Skeletal muscle tissue (tissue), 4 donors: ENCODE results near the gene TMEM235. TPM values are rescaled to one million over a fixed set of nuclear protein-coding genes. Genes with fewer than 3 reads are reported as not detected.
"Not testable (repeated sequence)": the region's sequence is repeated elsewhere in the genome, so short reads cannot be mapped to it uniquely, and the experiment has no call there.

Source experiments
- H3K27ac ChIP-seq: one replicate; pipeline ENCODE4 v1.7.0; 2013; ENCODE audit warnings: mild to moderate bottlenecking, low read depth, low read length, inconsistent platforms
- H3K27me3 ChIP-seq, 3 donors: one replicate each; pipeline ENCODE4 v1.7.0; 2013; ENCODE audit warnings: low read length in 3 of 3; ENCODE audit not compliant: control insufficient read depth in 3 of 3, insufficient read depth in 3 of 3
- H3K36me3 ChIP-seq, 3 donors: one replicate each; pipeline ENCODE4 v1.7.0; 2013; ENCODE audit warnings: low read length in 3 of 3; ENCODE audit not compliant: control insufficient read depth in 3 of 3, insufficient read depth in 3 of 3
- H3K4me1 ChIP-seq, 3 donors: one replicate each; pipeline ENCODE4 v1.7.0; 2013; ENCODE audit warnings: low read length in 3 of 3, mild to moderate bottlenecking in 3 of 3; ENCODE audit not compliant: control insufficient read depth in 3 of 3, insufficient read depth in 3 of 3
- H3K4me3 ChIP-seq, 3 donors: one replicate each; pipeline ENCODE4 v1.7.0; 2013; ENCODE audit warnings: low read length in 3 of 3
- H3K9ac ChIP-seq, 3 donors: one replicate each; pipeline ENCODE4 v1.7.0; 2013; ENCODE audit warnings: low read length in 3 of 3, mild to moderate bottlenecking in 3 of 3, moderate library complexity in 2 of 3, low read depth in 1 of 3
- H3K9me3 ChIP-seq, 3 donors: one replicate each; pipeline ENCODE4 v1.7.0; 2013; ENCODE audit warnings: low read length in 3 of 3; ENCODE audit not compliant: control insufficient read depth in 3 of 3
- total RNA-seq: library from RNA; depleted of rRNA; stranded (reverse); fragments of >200 nt; gene quantifications from one replicate; pipeline ENCODE4 v1.2.3, GENCODE V29; 2014
- donor health status: Osteomylitis.

Gene TMEM235
- total RNA-seq, 1 donor from 2014 or later = not detected

DNA sequence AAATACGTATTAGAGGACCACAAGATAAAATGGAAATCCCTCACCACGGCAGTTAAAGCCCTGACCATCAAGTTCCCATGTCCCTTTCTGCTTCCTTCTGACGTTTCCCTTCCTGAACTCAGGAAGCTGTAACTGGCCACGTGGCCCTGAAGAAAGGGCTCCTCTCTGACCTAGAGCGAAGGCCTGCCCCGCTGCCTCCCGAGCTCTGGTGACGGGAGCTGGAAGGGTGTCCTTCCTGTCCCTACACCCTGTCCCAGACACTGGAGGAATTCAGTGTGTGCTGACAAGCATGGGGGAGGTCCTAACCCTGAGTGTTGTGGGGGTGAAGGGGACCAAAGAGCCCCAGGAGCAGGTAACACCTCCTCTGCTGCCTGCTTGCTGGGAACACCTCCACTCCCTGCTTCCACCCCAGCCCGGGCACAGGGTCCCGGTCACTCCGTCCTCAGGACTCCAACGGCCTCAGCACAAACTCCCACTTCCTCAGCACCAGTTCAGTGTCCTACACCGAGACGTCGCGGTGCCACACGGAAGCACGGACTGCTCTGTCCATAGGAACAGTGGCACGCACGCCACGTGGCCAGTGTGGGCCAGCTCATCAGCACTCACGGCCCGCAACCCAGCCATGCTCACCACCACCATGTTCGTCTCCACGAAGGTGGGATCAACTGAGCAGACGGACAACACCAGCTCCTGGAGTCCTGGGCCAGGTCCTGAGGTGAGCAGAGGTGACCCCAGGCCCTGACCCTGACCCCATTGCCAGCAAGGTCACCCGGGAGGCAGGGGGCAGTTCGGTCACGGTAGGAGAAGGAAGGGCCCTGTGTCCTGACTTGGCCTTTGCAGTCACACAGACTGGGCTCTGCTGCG, 16.9 kb downstream of the TMEM235 start:
- Histone ChIP-seq H3K4me1 (peaks cover 9 to 20% (median 12%) of the 10 kb centered on the region in 3 donors), H3K36me3 (no peaks in the 10 kb centered on the region), H3K4me3 (peak overlapping the region in 1 of 3 donors; percentile 23), H3K9ac (no peak overlapping the region), H3K9me3 (no peaks in the 10 kb centered on the region), H3K27me3 (peaks cover 0 to 3% (median 0%) of the 10 kb centered on the region in 3 donors), H3K27ac (peak overlapping the region; percentile 25)

DNA sequence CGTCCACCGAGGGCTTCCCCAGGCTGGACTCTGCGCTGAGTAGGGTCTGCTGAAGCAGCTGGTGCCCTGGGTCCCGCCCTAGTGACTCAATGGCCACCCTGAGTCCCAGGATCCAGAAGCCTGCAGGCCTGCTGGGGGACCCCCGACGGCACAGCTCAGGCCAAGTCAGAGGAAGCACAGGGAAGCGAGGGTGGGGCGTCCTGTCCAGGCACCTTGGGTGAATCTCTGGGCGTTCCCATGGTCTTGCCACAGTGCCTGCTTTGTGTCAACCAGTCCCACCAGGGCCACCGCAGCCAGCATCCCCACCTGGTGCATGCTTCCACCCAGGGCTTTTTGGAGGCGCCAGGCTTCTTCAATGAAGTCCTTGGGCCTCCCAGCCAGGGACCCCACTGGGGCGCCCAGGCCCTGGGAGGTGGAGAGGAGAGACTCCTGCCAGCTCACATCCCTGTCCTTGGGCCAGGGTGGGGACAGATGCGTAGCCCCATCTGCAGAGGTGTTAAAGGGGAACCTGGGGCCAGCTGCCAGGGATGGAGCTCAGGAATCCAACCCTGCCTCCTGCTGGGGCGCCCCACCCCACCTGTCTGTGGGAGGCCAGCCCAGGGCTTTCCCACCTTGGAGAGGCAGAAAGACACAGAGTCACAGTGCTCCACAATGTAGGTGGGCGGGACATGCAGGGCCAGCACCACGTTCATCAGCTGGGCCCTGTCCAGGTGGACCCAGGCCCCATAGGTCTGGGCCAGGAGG, 17.8 kb downstream of the TMEM235 start:
- Histone ChIP-seq H3K36me3 (no peaks in the 10 kb centered on the region), H3K27ac (no peak overlapping the region), H3K4me1 (peaks cover 14 to 25% (median 15%) of the 10 kb centered on the region in 3 donors), H3K4me3 (no peak overlapping the region), H3K9ac (no peak overlapping the region), H3K27me3 (peaks cover 0 to 3% (median 0%) of the 10 kb centered on the region in 3 donors), H3K9me3 (no peaks in the 10 kb centered on the region)

DNA sequence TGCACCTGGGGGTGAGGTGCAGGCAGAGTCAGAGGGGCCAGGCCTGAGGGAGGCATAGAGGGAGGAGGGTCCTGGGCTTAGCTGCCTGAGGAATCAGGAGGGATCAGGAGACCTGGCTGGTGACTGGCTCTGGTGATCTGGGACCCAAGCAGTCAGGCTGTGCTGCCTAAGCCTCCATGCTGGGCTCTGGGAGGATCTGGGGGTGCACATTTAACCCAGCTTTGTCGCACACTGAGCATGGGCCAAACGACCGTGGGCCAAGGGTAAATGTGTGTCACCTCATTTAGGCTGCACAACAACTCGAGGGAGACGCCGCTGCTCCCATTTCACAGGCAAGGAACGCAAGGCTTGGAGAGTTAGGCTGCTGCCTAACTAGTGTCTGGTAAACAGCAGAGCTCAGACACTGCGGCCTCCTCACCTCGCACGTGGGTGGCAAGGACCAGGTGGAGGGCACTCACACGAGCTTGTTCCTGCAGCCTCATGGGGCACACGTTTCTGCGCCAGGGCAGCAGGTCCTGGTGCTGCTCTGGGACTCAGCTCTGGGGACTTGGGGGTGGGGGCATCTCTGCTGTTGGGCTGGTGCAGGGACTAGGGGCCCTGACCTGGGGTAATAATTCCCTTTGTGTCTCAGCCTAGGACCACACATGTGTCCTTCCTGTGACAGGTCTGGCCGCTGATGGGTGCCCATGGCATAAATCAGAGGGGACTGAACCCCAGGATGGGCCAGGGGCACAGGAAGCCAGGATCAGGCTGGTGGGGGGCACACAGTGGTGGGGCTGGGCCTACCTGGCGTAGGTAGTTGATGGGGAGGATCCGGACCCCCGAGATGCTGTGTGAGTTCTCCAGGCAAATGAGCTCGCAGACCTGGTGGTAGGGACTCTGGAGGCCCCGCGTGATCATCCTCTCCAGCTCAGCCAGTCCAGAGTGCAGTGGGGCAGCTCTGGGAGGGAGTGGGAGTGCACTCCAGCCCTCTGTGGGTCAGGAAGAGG, 18.7 kb downstream of the TMEM235 start:
- H3K27me3 ChIP-seq = peaks cover 0 to 3% (median 0%) of the 10 kb centered on the region in 3 donors
- H3K4me3 ChIP-seq = no peak overlapping the region
- peaks cover 14 to 25% (median 15%) of the 10 kb centered on the region in 3 donors for H3K4me1 ChIP-seq
- no peak overlapping the region for H3K9ac ChIP-seq
- no peaks in the 10 kb centered on the region for H3K36me3 ChIP-seq
- no peaks in the 10 kb centered on the region for H3K9me3 ChIP-seq
- H3K27ac ChIP-seq = no peak overlapping the region

DNA sequence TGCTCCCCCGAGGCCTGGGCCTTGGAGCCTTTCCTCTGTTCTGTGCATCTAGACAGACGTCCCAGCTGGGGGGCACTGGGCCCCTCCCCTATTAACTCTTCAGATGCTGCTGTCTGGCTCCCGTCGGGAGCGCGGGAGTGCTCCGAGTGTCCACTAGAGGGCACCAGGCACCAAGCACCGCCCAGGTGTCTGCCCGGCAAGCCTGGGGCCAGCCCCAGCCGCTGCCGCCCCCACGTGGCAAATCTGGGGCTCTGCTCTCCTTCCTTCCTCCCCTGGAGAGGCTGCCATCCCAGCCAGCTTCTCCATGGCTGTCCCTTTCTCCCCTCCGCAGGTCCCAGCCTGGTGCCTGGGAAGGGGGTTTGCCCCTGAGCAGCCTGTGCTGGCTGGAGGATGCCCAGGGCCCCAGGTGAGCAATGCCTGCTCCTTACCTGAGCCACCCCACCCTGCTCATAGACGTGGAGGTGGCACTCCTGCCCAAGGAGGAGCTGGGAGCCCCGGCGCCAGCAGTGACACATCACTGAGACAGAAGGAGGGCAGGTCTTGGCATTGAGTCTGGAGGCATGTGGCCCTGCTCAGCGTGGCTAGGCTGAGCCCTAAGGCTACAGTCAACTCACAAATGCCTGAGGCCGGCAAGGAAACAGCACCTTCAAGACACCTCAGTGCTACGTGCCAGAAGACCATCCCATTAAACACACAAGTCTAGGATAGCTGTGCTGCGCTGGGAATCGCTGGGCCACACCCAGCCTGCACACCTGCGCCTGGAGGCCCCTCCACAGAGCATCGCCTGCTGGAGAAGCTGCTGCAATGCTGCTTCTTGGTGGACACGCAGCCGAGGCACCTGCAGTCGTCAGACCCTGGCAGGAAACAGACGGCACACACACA, 19.7 kb downstream of the TMEM235 start:
- Histone ChIP-seq H3K27me3 (peaks cover 0 to 3% (median 0%) of the 10 kb centered on the region in 3 donors), H3K4me1 (peaks cover 14 to 25% (median 18%) of the 10 kb centered on the region in 3 donors), H3K9ac (peak overlapping the region in 2 of 3 donors; percentile 43 to 57), H3K9me3 (no peaks in the 10 kb centered on the region), H3K4me3 (peak overlapping the region in 1 of 3 donors; percentile 26), H3K27ac (no peak overlapping the region), H3K36me3 (no peaks in the 10 kb centered on the region)

DNA sequence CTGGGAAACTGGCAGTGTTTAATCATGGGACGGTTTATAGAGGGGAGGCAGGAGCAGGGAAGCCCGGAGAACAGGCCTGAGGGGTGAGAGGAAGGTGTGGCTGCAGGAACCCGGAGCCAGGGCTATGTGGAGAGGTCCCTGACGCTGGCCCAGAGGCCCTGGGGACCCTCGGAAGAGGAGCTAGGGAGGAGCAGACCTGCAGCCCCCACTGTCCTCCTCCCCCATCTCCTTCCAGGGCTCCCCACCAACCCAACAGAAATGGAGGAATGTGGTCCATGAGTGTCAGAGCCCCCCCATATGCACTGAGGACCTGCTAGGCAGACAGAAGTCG, 20.3 kb downstream of the TMEM235 start:
- no peak overlapping the region for H3K27ac ChIP-seq
- H3K9ac ChIP-seq = no peak overlapping the region
- peaks cover 0 to 3% (median 0%) of the 10 kb centered on the region in 3 donors for H3K27me3 ChIP-seq
- H3K4me3 ChIP-seq = no peak overlapping the region
- H3K36me3 ChIP-seq = no peaks in the 10 kb centered on the region
- peaks cover 14 to 25% (median 18%) of the 10 kb centered on the region in 3 donors for H3K4me1 ChIP-seq
- H3K9me3 ChIP-seq = no peaks in the 10 kb centered on the region

DNA sequence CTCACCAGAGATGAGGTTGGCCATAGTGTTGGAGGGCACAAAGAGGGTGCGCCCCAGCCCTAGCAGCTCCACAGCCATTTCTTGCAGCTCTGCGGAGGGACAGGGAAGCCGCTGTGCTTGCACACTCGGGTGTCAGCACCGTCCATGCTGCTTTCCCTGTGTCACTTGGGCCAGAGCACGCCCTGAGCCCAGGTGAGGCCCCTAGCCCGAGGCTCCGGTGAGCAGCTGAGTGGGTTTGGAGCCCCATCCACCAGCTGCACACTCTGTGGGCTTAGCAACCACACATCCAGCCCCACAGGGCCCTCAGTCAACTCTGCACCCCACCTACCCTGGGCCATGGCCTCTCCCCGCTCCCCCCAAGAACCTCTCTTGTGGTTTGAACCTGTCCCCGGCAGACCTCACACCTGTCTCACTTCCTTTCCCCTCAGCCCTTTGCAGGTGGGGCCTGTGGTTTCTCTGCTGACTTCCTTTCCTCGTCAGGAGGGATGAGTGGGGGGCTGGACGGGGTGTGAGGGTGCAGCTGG, 20.7 kb downstream of the TMEM235 start:
- H3K9ac ChIP-seq = no peak overlapping the region
- H3K36me3 ChIP-seq = no peaks in the 10 kb centered on the region
- H3K27me3 ChIP-seq = peaks cover 0 to 3% (median 0%) of the 10 kb centered on the region in 3 donors
- H3K4me1 ChIP-seq = peaks cover 14 to 25% (median 18%) of the 10 kb centered on the region in 3 donors
- H3K27ac ChIP-seq = no peak overlapping the region
- no peaks in the 10 kb centered on the region for H3K9me3 ChIP-seq
- no peak overlapping the region for H3K4me3 ChIP-seq

DNA sequence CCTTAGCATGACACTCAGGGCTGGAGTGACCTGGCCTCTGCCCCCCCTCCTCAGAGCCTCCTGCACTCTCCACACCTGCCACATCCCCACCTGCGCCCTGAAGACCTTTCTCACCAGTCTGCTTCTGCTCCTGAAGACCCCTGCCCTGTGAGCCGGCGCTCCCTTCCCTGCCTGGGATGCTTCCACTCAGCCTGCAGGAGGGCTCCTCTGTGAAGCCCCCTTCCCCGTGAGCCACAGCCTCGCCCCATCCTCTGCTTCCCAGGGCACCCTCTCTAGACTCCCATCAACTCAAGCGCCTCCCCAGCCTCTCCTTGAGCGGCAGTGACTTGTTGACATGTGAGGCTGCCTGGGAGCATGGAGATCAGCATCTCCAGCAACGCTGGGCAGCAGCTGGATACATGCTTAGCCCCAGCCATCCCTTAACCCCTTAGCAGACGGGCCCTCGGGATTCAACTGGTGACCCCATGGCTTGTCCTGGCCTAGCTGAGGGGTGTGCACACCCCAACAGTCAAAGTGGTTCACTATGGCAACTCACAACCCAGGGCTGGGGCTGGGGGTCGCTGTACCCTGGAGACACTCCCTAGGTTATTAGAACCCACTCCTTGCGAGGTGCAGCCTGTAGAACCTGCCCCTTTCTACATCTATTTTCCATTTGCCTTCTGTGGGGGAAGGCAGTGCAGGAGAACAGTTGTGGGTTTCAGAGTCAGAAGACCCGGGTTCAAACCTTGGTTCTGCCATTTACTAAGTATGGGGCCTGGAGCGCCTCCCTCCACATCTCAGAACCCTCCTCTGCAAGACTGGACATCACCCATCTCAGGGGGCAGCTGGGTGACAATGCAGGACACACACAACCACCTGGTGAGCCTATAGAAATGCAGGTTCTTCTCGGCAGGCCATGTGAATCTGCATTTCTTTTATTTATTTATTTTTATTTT, 21.5 kb downstream of the TMEM235 start:
- no peak overlapping the region for H3K27ac ChIP-seq
- no peaks in the 10 kb centered on the region for H3K9me3 ChIP-seq
- H3K4me1 ChIP-seq = peaks cover 16 to 27% (median 18%) of the 10 kb centered on the region in 3 donors
- peak overlapping the region in 1 of 3 donors; percentile 25 for H3K9ac ChIP-seq
- H3K27me3 ChIP-seq = peaks cover 0 to 3% (median under 1%) of the 10 kb centered on the region in 3 donors
- H3K4me3 ChIP-seq = no peak overlapping the region
- H3K36me3 ChIP-seq = no peaks in the 10 kb centered on the region

DNA sequence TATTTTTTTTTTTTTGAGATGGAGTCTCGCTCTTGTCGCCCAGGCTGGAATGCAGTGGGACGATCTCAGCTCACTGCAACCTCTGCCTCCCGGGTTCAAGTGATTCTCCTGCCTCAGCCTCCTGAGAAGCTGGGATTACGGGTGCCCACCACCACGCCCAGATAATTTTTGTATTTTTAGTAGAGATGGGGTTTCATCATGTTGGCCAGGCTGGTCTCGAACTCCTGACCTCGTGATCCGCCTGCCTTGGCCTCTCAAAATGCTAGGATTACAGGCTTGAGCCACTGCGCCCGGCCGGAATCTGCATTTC, 22.2 kb downstream of the TMEM235 start:
- H3K9me3 ChIP-seq, H3K27ac ChIP-seq, H3K36me3 ChIP-seq, H3K27me3 ChIP-seq: not testable (repeated sequence)
- Histone ChIP-seq H3K4me3 (peak overlapping the region; percentile 77 to 94 (median 91)), H3K9ac (peak overlapping the region; percentile 92 to 97 (median 93)), H3K4me1 (peaks cover 21 to 32% (median 22%) of the 10 kb centered on the region in 3 donors)
